Tibial nerve (tissue), 4 donors: ENCODE data around the gene SLC16A11. TPM values are rescaled to one million over a fixed set of nuclear protein-coding genes. Genes with fewer than 3 reads are reported as not detected.

Experiments used
- DNase-seq, 2 donors: peaks; one replicate each; pipeline ENCODE4 v3.0.0-alpha.2; 2019; ENCODE audit warnings: low spot score in 2 of 2
- H3K27ac ChIP-seq, 4 donors: fragments of 200-600 bp; sonication (generic) in 3 of 4; one replicate each; pipeline ENCODE4 v1.5.1; 2017 to 2019; ENCODE audit warnings: mild to moderate bottlenecking in 1 of 4
- H3K27me3 ChIP-seq, 2 donors: fragments of 200-600 bp; sonication (generic) in 1 of 2; one replicate each; pipeline versions ENCODE4 v1.5.1 to v1.6.0; 2017 to 2019
- H3K36me3 ChIP-seq, 3 donors: fragments of 200-600 bp; sonication (generic); one replicate each; pipeline ENCODE4 v1.5.1; 2018 to 2019
- H3K4me1 ChIP-seq, 4 donors: fragments of 200-600 bp; sonication (generic) in 3 of 4; one replicate each; pipeline ENCODE4 v1.5.1; 2017 to 2019
- H3K4me3 ChIP-seq, 4 donors: fragments of 200-600 bp; sonication (generic) in 3 of 4; one replicate each; pipeline ENCODE4 v1.5.1; 2017 to 2019; ENCODE audit warnings: mild to moderate bottlenecking in 1 of 4, moderate library complexity in 1 of 4
- H3K9me3 ChIP-seq, 4 donors: fragments of 200-600 bp; sonication (generic) in 3 of 4; one replicate each; pipeline ENCODE4 v1.5.1; 2017 to 2019
- CTCF ChIP-seq, 5 experiments: fragments of 200-600 bp in 3 of 5; fragments of 450-650 bp in 2 of 5; sonication (generic) in 3 of 5; IDR thresholded peaks; one replicate each; pipeline ENCODE4 v1.5.1; 2016 to 2019; ENCODE audit warnings: antibody characterized with exemption in 5 of 5, mild to moderate bottlenecking in 3 of 5, moderate library complexity in 2 of 5
- EP300 ChIP-seq, 2 donors: sonication (generic); formaldehyde crosslinking; IDR thresholded peaks; one replicate each; pipeline ENCODE4 v1.6.1; 2017; ENCODE audit warnings: antibody characterized with exemption in 2 of 2, mild to moderate bottlenecking in 1 of 2
- POLR2A ChIP-seq, 2 donors: fragments of 450-650 bp; IDR thresholded peaks; one replicate each; pipeline ENCODE4 v1.6.1; 2017; ENCODE audit warnings: antibody characterized with exemption in 2 of 2, mild to moderate bottlenecking in 2 of 2, moderate library complexity in 2 of 2
- WGBS, 2 donors: methylation state at CpG; one replicate each; pipeline ENCODE4 v1.1.5; 2018; 5-methylcytosine and 5-hydroxymethylcytosine counted together
- total RNA-seq, 4 donors: library from RNA; depleted of rRNA; stranded (reverse); fragments of >200 nt; gene quantifications; one replicate each; pipeline ENCODE4 v1.1.0, GENCODE V29; 2016

The SLC16A11 gene
- total RNA-seq, 4 donors from 2014 or later: 0.78 TPM; not detected in 3

DNA sequence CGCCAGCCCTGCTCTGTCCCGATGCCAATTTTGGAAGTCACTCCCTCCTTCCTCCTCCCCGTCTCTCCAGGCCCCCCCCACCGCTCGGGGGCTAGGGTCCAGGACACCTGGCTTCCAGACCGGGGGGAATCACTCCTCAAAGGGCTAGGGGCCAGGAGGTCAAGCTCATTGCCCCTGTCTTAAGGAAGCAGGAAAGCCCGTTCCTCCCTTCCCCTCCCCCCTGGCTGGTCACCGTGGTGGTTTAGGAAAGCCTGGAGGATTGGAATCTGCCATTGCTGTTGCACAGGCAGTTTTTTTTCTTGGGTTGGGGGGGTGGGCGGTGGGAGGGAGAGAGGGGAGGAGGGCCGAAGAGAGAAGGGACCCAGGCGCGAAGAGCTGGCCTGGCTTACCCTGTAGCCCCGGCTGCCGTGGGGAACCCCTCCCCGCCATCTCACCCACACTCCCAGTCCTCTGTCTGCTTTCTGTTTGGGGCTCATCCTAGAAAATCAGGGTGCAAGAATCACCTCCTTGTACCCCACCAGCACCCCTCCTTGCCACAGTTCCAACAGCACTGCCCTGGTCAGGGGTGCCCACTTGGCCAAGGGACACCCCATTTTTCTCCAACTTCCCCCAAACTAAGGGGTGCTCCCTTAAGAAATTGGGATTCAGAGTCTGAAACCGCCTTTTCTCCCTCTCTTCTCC lies 23.9 kb downstream of the SLC16A11 start:
- Histone ChIP-seq H3K27ac (peak overlapping the region; percentile 50 to 98 (median 85)), H3K9me3 (no peaks in the 10 kb centered on the region), H3K4me1 (peaks cover 0 to 83% (median 30%) of the 10 kb centered on the region in 4 donors), H3K4me3 (peak overlapping the region; percentile 24 to 59 (median 36)), H3K27me3 (peaks cover 0 to 17% of the 10 kb centered on the region in 2 donors), H3K36me3 (peaks cover 0 to 16% (median 0%) of the 10 kb centered on the region in 3 donors)
- no peak for DNase-seq
- WGBS, 2 donors: 17 to 18% methylated on average over 14 to 15 of the region's 16 CpGs
- TF ChIP-seq EP300 (IDR thresholded peaks at IDR 0.05) (no peak), CTCF (IDR thresholded peaks at IDR 0.05) (no peak), POLR2A (IDR thresholded peaks at IDR 0.05) (no peak)

- peak overlapping the region; percentile 24 to 59 (median 36) for H3K4me3 ChIP-seq
- no peak for DNase-seq
- WGBS, 2 donors: 36 to 50% methylated on average over 10 of the region's 10 CpGs
- TF ChIP-seq EP300 (IDR thresholded peaks at IDR 0.05): no peak
- TF ChIP-seq CTCF (IDR thresholded peaks at IDR 0.05): no peak
- no peak for TF ChIP-seq POLR2A (IDR thresholded peaks at IDR 0.05)
- peaks cover 0 to 83% (median 30%) of the 10 kb centered on the region in 4 donors for H3K4me1 ChIP-seq
- H3K27me3 ChIP-seq: peaks cover 0 to 17% of the 10 kb centered on the region in 2 donors
- no peaks in the 10 kb centered on the region for H3K9me3 ChIP-seq
- H3K27ac ChIP-seq: peak overlapping the region; percentile 50 to 98 (median 85)
- peaks cover 0 to 16% (median 0%) of the 10 kb centered on the region in 3 donors for H3K36me3 ChIP-seq
These were observed 24.5 kb downstream of the SLC16A11 start for GRCh38 chr17:7019367-7019766.

DNA sequence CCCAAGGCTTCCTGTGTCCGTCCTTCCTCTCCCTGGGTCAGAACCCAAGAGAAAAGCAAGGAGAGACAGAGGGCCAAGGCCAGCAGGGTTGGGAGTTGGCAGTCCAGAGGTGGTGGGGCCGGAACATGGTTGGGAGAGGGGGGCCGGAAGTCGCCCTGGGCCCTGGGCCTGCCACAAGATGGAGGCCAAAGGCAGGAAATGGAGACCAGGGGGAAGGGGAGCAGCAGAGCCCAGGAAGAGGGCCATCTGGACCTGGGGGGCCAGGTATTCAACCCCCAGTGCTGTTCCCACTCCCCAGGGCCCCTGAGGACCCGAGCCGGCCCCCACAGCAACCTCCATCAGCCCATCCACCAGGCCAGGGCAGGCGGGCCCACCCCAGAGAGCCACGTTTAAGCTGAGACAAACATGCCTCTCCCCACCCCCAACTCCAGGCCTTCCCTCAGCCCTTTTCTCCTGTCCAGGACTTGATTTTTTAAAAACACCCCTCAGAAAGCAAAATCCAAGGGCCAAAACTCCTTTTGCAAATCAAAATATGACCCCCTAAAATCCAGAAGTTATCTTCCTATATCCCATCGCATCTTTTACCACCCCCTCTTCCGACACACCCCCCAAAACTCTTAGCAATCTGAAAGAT lies 25.4 kb downstream of the SLC16A11 start:
- Histone ChIP-seq H3K4me1 (peaks cover 0 to 83% (median 36%) of the 10 kb centered on the region in 4 donors), H3K9me3 (no peaks in the 10 kb centered on the region), H3K4me3 (peak overlapping the region; percentile 24 to 59 (median 36)), H3K27me3 (peaks cover 0 to 14% of the 10 kb centered on the region in 2 donors), H3K36me3 (peaks cover 0 to 16% (median 0%) of the 10 kb centered on the region in 3 donors), H3K27ac (peak overlapping the region; percentile 60 to 98 (median 85))
- WGBS, 2 donors: 66 to 74% methylated on average over 10 of the region's 10 CpGs
- TF ChIP-seq POLR2A (IDR thresholded peaks at IDR 0.05): peak in 1 of 2 donors; percentile 9
- no peak for TF ChIP-seq CTCF (IDR thresholded peaks at IDR 0.05)
- TF ChIP-seq EP300 (IDR thresholded peaks at IDR 0.05): peak in 1 of 2 donors; percentile 37
- DNase-seq: peak; percentile 52 to 62

DNA sequence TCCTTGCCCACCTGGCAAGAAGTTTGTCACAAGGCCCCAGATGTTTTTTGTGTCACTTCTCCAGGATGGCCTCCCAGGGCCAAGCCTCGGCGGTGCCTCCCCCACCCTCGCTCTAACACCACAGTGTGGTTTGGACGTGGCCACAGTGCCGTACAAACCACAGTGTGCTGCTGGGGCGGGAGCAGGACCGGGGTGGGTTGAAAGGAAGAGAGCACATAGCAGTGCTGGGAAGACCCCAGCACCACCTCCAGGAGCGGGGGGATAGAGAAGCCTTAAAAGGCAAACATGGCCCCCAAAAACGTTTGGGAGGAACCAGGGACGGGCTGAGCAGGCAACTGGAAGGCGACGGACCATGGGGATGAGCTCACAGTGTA lies 26.1 kb downstream of the SLC16A11 start:
- Histone ChIP-seq H3K4me3 (peak overlapping the region in 3 of 4 donors; percentile 24 to 59 (median 28)), H3K4me1 (peaks cover 0 to 83% (median 39%) of the 10 kb centered on the region in 4 donors), H3K27ac (peak overlapping the region; percentile 60 to 98 (median 85)), H3K9me3 (no peaks in the 10 kb centered on the region), H3K36me3 (peaks cover 0 to 16% (median 0%) of the 10 kb centered on the region in 3 donors), H3K27me3 (peaks cover 0 to 8% of the 10 kb centered on the region in 2 donors)
- no peak for TF ChIP-seq CTCF (IDR thresholded peaks at IDR 0.05)
- no peak for TF ChIP-seq POLR2A (IDR thresholded peaks at IDR 0.05)
- no peak for TF ChIP-seq EP300 (IDR thresholded peaks at IDR 0.05)
- 63 to 64% methylated on average over 12 of the region's 12 CpGs for WGBS, 2 donors
- no peak for DNase-seq
